NCI-H146 (cell line): ENCODE results near the gene ADRA2B.

ENCODE experiments used
- DNase-seq: peaks from one replicate; lab custom pipeline; 2025; lab: John Stamatoyannopoulos, UW

Gene ADRA2B

DNA sequence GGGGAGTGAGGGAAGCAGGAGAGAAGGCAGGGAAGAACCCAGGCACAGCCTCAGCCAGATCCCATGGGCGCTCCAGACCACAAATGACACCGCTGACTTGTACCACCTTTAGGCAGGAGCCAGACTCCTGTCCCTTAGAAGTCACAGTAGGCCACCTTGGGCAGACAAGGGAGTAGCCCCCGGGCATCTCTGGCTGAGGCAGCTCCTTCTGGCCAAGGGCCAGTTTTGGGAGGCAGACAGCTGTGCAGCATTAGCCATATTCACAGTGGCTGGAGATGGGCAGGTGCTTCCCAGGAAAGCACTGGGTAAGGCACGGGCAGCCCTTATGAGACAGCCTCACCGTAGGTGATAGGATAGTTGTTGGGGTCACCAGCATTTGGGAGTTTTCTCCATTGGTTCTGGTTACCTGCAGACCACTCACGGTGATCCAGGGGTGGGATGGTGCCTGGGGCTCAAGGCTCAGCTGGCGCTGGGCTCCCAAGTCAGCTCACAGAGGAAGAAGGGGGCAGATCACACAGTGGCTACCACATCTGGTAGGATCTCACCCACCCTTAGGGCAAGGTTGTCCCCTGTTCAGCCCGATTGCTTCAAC lies 19.9 kb upstream of the ADRA2B start:
- DNase-seq: peak; percentile 32

DNA sequence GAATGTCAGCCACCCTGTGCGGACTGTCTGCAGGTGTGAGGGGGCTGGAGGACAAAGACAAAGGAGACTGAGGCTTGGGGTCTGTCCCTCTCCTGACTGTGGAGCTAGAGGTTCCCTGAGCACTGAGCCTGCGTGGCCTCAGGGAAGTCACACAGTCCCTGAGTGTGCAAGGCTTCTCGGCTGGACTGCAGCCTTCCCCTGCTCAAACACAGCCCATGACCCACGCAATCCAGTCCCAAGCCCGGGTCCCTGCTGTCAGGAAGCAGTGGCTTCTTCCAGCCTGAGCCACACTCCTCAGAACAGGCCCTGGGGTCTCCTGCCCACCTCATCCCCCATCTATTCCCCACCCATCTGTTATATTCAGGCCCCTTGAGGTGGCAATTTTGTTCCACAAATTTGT lies 19.2 kb upstream of the ADRA2B start:
- DNase-seq: no peak

GRCh38 chr2:96135171-96135570 lies 18.8 kb upstream of the ADRA2B start:
- no peak for DNase-seq

DNA sequence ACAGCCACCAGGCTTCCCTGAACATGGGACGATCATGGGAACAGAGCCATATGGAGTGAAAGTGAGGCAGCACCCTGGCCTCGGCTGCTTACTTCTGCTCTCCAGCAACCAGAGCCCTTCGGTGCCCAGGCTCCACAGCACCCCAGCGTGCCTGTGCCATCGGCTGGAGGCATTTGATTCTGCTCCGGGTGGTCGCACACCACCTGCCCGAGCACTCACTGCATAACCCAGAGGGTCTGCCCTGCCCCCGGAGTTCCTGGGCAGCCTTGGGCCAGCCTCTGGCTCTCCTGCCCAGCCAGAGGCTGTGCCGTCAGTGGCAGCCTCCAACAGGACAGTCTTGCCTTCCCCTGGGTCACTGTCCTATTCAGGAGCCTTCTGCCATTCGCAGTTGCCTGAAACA lies 18.1 kb upstream of the ADRA2B start:
- no peak for DNase-seq

GRCh38 chr2:96131813-96132745 lies 15.7 kb upstream of the ADRA2B start:
- no peak for DNase-seq

DNA sequence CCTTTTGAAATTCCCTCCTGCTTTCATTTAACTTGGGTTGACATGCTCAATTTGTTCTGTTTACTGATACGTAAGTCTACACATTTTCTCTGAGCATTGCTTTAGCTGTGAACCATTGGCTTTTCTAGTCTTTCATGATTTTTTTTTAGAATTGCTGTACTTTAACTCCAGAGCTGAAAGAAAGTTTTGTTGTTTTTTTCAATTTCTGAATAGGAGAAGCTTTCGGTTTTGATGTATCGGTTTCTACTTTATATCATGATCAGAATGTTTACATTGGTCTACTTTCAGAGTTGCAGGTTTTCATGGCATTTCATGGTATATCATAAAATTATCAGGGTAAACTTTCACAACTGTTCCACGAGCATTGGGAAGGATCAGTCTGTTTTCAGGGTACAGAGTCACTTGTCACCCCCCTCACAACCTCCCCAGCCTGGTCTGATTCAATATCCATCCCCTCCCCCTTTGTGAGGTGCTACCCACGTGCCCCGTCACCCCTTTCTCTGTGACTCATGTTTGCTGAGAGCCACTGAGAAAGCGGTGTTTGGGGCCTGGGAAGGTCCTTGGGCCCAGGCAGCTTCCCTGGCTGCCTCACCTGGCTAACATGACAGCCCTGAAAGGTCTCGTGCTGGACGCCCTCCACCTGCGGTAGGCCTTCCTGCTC lies 14.9 kb upstream of the ADRA2B start:
- DNase-seq: no peak

DNA sequence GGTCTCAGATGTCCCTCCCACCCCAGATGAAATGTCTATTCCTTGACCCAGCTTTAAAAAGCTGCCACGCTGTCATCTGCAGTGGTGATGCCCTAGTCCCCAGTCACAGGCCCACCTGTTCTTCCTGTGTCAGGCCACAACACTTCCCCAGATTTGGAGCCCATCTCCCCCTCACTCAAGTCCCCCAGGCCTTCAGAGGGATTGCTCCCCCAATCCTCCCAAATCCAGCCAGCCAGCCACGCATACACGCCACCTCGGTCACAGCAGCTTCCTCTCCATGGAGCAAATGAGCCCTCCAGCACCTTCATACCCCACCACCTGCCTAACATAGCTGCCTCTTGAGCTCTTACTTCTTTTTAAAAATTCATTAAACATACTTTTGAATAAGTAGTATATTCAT lies 14.1 kb upstream of the ADRA2B start:
- no peak for DNase-seq

DNA sequence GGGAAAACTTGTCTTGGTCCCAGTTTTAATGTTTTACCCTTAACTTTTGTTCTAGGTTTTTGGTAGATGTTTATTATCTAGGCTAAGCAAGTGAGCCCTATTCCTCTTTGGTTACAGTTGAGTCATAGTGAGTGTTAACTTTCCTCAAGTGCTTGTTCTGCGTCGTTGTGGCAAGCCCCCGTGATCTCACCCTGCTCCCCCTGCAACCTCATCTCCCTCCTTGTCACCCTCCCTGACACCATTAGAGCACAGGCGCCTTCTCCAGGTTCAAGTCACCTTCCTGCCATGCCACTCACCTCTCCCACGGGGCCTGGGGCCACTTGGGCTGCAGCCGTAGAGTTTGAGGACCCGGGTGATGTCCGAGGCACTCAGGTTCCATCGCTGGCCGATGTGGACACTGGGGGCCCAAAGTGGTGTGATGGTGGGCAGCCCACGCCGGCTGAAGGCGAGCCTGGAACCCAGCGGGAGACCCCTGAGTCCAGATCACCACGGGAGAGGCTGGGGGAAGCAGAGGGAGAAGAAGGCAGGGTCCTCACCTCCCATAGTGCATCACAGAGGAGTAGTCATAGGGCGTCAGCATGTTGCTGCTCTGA lies 13.3 kb upstream of the ADRA2B start:
- DNase-seq: no peak

- no peak for DNase-seq
These were observed 12.1 kb upstream of the ADRA2B start for GRCh38 chr2:96128456-96128855.

DNA sequence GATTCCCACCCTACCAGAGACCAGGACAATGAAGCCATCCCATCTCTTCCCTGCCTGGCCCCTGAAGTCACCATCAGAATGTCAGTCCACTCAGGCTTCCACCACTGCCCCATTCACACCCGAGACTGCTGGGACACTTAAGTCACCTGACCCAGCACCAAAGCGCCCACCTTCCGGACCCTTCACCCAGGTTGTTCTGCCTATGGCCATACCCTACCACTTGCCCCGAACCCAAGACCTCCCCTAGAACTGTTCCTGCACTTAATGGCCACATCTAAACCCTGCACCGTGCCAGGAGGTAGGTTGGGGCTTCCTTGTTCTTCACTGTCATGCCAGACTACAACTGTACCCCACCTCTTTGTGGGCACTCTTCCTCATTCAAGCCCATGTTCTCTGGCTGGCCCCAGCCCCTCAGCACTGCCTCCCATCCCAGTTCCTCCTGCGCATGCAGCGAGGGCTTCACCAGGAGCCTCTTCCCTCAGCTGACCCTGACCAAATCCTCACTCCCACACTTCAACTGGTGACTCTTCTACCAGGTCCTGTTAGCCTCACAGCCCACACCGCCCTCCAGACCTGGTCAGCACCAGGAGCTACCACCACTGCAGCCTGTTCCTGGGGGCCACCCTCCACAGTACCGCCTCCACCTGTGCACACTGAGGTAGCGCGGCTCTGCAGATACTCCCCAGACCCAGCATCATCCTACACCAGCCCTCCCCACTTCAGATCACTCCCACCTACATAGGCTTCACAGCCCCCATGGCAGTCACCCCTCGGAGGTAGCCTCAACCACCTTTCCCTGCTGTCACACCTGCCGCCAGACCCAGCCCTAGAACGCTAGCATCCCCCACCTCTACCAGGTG lies 8.3 kb upstream of the ADRA2B start:
- no peak for DNase-seq

DNA sequence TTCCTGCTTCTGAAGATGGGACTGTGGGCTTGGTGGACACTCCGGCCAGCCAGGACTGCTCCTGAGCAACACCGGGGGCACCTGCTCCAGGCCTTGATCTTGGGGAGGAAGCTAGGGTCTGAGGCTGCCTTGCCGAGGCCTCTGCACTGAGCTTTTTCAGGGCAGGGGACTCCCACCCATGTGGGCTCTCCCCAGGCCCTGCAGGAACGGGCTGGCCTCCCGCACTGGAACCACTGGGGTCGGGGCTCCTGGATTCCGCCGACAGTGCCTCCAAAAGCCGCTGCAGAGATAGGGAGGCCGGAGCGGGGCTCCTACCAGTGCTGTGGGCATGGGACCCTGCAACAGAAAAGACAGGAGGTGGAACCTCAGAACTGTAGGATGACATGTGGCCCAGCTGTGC lies 7.6 kb upstream of the ADRA2B start:
- no peak for DNase-seq

GRCh38 chr2:96123290-96123689 lies 6.9 kb upstream of the ADRA2B start:
- no peak for DNase-seq

GRCh38 chr2:96122391-96122790 lies 6.0 kb upstream of the ADRA2B start:
- DNase-seq: no peak

GRCh38 chr2:96121414-96121813 lies 5.0 kb upstream of the ADRA2B start:
- no peak for DNase-seq

- DNase-seq: no peak
These were observed 4.6 kb upstream of the ADRA2B start for GRCh38 chr2:96120991-96121390.

GRCh38 chr2:96120091-96120720 lies 3.8 kb upstream of the ADRA2B start:
- no peak for DNase-seq

DNA sequence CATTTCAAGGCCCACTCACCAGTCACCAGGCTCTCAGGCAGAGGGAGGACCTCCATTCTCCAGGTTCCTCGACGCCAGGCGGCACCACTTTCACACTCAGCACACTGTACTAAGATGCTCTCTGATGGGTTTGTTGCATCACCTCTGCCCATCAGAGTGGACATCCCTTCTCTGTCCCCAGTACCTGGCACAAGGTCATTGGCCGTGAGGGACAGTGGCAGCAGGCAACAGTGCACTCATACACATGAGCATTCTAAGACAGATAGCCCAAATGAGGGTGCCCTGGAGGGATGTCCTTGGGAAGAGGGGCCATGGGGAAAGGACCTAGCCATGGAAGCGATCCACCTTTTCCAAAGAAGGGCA lies 3.0 kb upstream of the ADRA2B start:
- DNase-seq: no peak

- no peak for DNase-seq
These were observed 2.5 kb upstream of the ADRA2B start for GRCh38 chr2:96118698-96119388.

GRCh38 chr2:96117701-96118588 lies 1.6 kb upstream of the ADRA2B start:
- DNase-seq: peak; percentile 39
